ENCODE measurements around the gene ADAMTS12. TPM values are rescaled to one million over a fixed set of nuclear protein-coding genes. Genes with fewer than 3 reads are reported as not detected.
A peak's percentile ranks its signal among the peaks of the same experiment; 100 is the strongest.

The ADAMTS12 gene
- total RNA-seq, 1 experiment from 2014 or later: not detected

GRCh38 chr5:33490071-33490665, 401.6 kb downstream of the ADAMTS12 start:
- no TSS peak for BruUV-seq (replicated peaks)
- CTCF ChIA-PET: no interaction called here

DNA sequence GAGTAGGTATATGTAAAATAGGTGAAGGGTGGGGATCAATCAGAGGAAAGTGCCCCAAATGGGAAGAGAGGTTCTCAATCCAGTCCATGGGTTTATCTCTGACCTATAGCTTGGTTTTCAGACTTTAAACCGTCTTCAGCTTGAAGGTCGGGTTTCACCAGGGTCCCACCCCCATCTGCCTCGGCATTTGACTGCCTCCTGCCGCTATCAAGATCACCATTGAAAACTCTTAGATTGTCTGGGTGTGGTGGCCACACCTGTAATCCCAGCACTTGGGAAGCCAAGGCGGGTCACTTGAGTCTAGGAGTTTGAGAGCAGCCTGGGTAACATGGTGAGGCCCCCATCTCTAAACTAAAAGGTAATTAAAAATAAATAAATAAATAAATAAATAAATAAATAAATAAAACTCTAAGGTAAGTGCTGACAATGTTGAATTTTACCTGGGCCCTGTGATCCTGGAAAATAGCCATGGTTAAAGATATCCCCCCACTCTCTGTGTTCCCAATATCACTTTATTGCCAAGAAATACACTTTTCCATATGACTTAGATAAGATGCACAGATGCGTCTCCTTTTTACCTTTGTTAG, 402.2 kb downstream of the ADAMTS12 start:
- H3K27ac Mint-ChIP-seq (ENCODE audit: low read depth, unreplicated experiment): no peak overlapping the region
- H3K36me3 Mint-ChIP-seq (ENCODE audit: insufficient read depth, unreplicated experiment): no peaks in the 10 kb centered on the region
- POLR2A ChIA-PET: no interaction called here
- no peak overlapping the region for H3K4me3 Mint-ChIP-seq (ENCODE audit: unreplicated experiment)
- TF ChIP-seq CTCF (IDR thresholded peaks at IDR 0.05; ENCODE audit: unreplicated experiment): no peak
- intact Hi-C loops (cut with micrococcal nuclease): loop anchor here (1.0 kb wide), 1 partner anchor 20 kb away; no protein-coding TSS in a partner anchor
- BruUV-seq (replicated peaks): TSS peak; percentile 18
- CTCF ChIA-PET: no interaction called here
- H3K4me1 Mint-ChIP-seq (ENCODE audit: insufficient read depth, unreplicated experiment): no peaks in the 10 kb centered on the region
- H3K27me3 Mint-ChIP-seq (ENCODE audit: insufficient read depth, unreplicated experiment): no peaks in the 10 kb centered on the region
- no peaks in the 10 kb centered on the region for H3K9me3 Mint-ChIP-seq (ENCODE audit: unreplicated experiment)
- no peak for DNase-seq (ENCODE audit: unreplicated experiment)

More at GRCh38 chr5:33490071-33490665, 401.6 kb downstream of the ADAMTS12 start:
- POLR2A ChIA-PET: no interaction called here
- H3K27ac Mint-ChIP-seq (ENCODE audit: low read depth, unreplicated experiment): no peak overlapping the region
- no peak for DNase-seq (ENCODE audit: unreplicated experiment)
- intact Hi-C loops (cut with micrococcal nuclease): loop anchor here (1.0 kb wide), 1 partner anchor 19 kb away; no protein-coding TSS in a partner anchor
- no peaks in the 10 kb centered on the region for H3K9me3 Mint-ChIP-seq (ENCODE audit: unreplicated experiment)
- H3K36me3 Mint-ChIP-seq (ENCODE audit: insufficient read depth, unreplicated experiment): no peaks in the 10 kb centered on the region
- H3K4me1 Mint-ChIP-seq (ENCODE audit: insufficient read depth, unreplicated experiment): no peaks in the 10 kb centered on the region
- H3K27me3 Mint-ChIP-seq (ENCODE audit: insufficient read depth, unreplicated experiment): no peaks in the 10 kb centered on the region
- no peak overlapping the region for H3K4me3 Mint-ChIP-seq (ENCODE audit: unreplicated experiment)
- no peak for TF ChIP-seq CTCF (IDR thresholded peaks at IDR 0.05; ENCODE audit: unreplicated experiment)

- Mint-ChIP-seq H3K4me3 (ENCODE audit: unreplicated experiment) (no peak overlapping the region), H3K27ac (ENCODE audit: low read depth, unreplicated experiment) (no peak overlapping the region), H3K27me3 (ENCODE audit: insufficient read depth, unreplicated experiment) (no peaks in the 10 kb centered on the region), H3K9me3 (ENCODE audit: unreplicated experiment) (no peaks in the 10 kb centered on the region), H3K4me1 (ENCODE audit: insufficient read depth, unreplicated experiment) (no peaks in the 10 kb centered on the region), H3K36me3 (ENCODE audit: insufficient read depth, unreplicated experiment) (no peaks in the 10 kb centered on the region)
- DNase-seq (ENCODE audit: unreplicated experiment): no peak
- no peak for TF ChIP-seq CTCF (IDR thresholded peaks at IDR 0.05; ENCODE audit: unreplicated experiment)
- intact Hi-C loops (cut with micrococcal nuclease): no loop called here
- no TSS peak for BruUV-seq (replicated peaks)
- ChIA-PET CTCF (no interaction called here), POLR2A (no interaction called here)
Measured at GRCh38 chr5:33488558-33489355, 403.0 kb downstream of the ADAMTS12 start.

- H3K27me3 Mint-ChIP-seq (ENCODE audit: insufficient read depth, unreplicated experiment): no peaks in the 10 kb centered on the region
Measured at GRCh38 chr5:33487236-33487635, 404.6 kb downstream of the ADAMTS12 start.

More at GRCh38 chr5:33487236-33487635, 404.6 kb downstream of the ADAMTS12 start:
- ChIA-PET POLR2A (no interaction called here), CTCF (no interaction called here)
- intact Hi-C loops (cut with micrococcal nuclease): no loop called here
- BruUV-seq (replicated peaks): no TSS peak
- peaks cover 12% of the 10 kb centered on the region for H3K36me3 Mint-ChIP-seq (ENCODE audit: insufficient read depth, unreplicated experiment)
- no peak overlapping the region for H3K4me3 Mint-ChIP-seq (ENCODE audit: unreplicated experiment)
- no peak for DNase-seq (ENCODE audit: unreplicated experiment)
- H3K4me1 Mint-ChIP-seq (ENCODE audit: insufficient read depth, unreplicated experiment): no peaks in the 10 kb centered on the region
- no peak for TF ChIP-seq CTCF (IDR thresholded peaks at IDR 0.05; ENCODE audit: unreplicated experiment)
- no peaks in the 10 kb centered on the region for H3K9me3 Mint-ChIP-seq (ENCODE audit: unreplicated experiment)
- H3K27ac Mint-ChIP-seq (ENCODE audit: low read depth, unreplicated experiment): no peak overlapping the region
